GM21723 (cell line): Measurements from ENCODE around the gene MAK.
"Not testable (repeated sequence)": the region's sequence is repeated elsewhere in the genome, so short reads cannot be mapped to it uniquely, and the experiment has no call there.

Experiments
- ATAC-seq: cut with Tn5 transposase; IDR thresholded peaks from one replicate; pipeline ENCODE4 v1.9.1; 2021; ENCODE audit warnings: mild to moderate bottlenecking, moderate library complexity; ENCODE audit not compliant: unreplicated experiment

Gene MAK

DNA sequence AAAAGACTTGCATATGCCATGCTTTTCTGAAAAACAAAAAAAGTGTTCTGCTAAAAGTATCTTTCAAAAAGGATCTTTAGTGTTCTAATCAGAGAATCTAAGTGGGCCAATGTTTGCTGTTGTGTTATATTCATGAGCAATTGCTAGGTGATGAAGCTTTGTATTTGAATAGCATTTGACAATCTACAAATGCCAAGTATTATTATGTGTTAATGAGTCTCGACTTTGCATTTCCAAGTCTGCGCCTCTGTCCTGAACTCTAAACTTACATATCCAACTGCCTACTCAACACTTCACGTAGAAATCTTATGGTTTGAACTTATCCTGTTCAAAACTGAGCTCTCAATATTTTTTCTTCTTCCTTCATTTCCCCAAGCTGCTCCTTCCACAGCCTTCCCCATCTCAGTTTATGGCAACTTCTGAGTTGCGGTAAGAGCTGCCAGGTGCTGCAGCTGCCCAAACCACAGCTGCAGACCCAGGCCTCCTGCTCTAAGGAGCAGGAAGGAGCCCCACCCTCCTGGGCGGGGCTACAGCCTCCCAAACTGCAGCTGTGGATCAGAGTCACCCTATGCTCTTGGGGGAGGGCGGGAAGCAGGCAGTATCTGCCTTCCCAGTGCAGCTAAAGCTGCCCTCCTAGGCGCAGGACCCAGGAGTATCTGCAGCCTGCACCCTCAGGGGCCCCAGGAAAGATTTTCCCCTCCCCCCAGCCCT lies 16.7 kb upstream of the MAK start:
- ATAC-seq: no peak

DNA sequence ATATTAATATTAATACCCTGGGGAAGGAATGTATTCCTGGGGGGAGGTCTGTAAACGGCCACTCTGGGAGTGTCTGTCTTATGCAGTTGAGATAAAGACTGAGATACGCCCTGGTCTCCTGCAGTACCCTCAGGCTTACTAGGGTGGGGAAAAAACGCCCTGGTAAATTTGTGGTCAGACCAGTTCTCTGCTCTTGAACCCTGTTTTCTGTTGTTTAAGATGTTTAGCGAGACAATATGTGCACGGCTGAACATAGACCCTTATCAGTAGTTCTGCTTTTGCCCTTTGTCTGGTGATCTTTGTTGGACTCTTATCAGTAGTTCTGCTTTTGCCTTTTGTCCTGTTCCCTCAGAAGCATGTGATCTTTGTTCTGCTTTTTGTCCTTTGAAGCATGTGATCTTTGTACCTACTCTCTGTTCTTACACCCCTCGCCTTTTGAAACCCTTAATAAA lies 15.5 kb upstream of the MAK start:
- ATAC-seq: not testable (repeated sequence)

DNA sequence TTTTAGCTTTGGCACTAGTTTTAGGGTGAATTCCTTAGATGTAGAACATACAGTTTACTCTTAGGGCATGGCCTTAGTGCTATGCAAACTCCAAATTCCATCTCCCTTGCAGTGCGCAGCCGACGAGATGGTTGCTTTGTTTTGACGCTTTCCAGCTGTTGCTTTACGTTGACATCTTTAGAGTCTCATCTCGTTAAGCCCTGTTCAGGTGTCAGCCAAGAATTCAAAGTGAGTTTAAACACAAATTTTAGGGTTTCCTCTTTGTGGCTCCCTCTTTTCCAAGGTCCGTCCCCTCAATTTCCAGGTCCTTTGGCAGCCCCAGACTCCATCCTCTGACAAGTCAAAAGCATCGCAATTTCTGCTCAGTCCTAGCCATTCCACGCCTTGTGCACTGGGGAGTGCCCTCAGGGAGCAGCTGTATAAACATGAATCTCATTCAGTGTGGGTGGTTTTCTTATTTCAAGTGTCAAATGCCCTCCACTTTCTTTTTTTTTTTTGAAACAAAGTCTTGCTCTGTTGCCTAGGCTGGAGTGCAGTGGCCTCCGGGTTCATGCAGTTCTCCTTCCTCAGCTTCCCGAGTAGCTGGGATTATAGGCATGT lies 14.1 kb upstream of the MAK start:
- no peak for ATAC-seq

DNA sequence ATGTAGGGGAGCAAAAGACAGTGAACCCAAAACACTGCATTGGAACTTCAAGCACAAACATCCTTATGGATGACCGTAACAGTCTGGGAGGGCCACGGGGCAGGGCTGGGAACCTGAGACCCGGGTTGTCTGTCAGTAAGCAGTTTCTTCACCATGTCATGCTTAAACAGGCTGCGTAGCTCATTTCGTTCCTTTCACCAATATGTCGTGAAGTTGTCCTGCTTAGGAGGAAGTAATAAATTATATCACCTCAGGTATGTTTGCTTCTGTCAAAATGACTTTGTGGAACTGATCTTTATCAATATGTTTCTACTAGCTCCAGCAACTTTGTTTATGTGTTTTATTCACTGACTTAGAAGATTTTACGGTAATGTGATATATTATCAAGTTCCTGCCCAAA lies 12.4 kb upstream of the MAK start:
- no peak for ATAC-seq

DNA sequence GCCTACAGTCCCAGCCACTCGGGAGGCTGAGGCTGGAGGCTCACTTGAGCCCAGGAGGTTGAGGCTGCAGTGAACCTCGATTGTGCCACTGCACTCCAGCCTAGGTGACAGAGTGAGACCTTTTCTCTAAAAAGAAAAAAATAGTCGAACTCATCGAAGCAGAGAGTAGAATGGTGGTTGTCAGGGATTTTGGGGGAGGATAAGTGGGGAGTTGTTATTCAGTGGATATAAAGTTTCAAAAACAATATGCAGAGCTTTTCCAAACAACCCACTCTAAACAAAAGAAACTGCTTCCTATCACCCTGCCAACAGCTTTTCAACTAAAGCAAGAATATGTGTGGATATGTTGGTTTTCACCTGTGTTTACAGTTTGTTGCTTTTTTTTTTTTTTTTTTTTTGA lies 11.6 kb upstream of the MAK start:
- no peak for ATAC-seq

DNA sequence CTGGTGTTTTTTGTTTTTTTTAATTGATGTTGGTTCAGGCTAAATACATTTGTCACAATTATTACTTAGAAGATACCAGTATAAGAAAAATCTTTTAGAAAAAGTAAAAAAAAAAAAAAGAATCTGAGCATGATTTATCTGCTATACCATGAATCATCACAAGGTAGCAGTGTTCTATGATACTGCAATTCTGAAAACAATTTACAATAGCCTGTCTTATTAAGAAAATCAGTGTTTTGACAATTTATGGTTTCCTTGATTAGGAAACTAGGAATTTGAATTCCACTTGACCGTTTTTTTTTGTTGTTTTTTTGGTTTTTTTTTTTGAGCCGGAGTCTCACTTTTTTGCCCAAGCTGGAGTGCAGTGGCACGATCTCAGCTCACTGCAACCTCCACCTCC lies 9.3 kb upstream of the MAK start:
- ATAC-seq: no peak

DNA sequence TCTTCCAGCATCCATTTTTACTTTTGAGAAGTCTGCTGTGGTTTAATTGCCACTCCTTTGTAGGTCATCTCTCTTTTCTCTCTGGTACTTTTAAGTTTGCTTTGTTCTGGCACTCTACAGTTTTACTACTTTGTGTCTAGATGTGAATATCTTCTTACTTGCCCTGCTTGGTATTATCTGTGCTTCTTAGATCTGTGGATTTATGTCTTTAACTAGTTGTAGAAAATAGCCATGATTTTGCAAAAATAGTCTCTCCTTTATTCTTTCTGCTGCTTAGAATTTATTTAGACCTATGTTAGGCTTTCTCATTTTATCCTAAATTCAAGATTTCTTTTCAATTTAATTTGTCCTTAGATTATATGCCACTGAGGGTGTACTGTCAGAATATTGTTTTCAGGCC lies 5.2 kb upstream of the MAK start:
- ATAC-seq: no peak

DNA sequence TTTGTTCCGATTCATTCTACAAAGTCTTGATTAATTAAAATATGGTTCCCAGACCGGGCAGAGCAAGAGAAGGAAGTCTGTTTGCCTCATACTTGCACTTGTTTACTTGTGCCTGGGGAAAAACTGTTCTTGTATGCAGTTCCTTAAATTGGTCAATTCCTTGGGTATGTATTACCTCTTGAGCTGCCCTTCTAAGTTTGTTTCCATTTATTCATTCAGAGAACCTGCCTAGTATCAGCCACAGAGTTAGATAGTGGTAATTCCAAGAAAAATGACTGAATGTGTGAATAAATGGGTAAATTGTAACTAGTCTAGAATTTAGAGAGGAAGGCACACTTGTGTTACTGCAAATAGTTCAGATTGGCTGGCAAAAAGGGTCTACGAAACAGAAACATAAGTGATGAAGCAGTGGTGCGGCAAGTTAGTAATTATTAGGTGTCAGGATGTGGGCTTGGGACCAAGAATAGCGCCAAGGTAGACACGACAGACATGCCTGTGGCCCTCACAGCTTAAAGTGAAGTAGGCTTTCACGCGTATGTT lies 525 bp upstream of the MAK start:
- ATAC-seq: peak; percentile 66

DNA sequence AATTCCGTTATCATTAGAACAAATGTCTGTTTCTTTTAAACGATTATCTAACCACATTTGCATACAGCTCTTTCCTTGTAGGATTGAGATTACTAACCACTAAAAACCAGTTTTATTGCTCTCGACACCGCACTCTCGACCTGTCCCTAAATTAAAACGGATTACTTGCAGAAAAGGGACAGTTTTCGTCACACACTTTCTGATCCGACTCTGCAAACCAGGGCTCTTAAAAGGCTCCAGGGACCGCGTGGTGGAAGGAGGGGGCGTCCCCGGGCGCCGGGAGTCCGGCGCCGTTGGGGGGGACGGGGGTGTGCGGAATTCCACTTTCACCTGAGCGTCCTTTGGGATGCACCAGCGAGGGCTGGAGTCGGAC lies 731 bp downstream of the MAK start:
- ATAC-seq: peak; percentile 2

DNA sequence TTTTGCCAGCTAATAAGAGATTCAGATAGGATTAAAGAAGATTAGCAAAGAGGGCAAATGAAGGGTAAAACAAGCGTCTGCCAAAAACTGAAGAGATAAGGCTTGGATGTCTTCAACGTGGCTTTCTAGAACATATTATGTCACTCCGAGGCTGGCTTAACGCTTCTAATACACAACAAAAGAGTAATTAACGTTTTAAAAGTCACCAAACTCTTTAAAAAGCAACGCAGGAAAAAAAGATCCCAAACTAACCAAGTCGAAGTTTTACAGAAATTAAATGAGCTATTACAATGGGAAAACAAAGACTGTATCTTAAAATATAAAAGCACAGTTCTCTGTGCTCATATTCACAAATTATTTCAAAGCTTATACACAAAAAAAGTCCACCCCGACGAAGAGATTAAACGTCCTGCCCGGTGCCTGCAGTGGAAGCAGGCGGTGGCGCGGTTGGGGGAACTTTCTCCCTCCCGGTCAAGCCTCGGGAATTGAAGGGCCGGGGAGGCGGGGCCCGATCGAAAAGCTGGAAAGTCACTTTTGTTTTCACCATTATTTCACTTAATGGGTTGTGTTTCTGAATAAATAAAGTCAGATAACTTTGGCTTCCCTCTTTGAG lies 1.2 kb downstream of the MAK start:
- ATAC-seq: no peak

DNA sequence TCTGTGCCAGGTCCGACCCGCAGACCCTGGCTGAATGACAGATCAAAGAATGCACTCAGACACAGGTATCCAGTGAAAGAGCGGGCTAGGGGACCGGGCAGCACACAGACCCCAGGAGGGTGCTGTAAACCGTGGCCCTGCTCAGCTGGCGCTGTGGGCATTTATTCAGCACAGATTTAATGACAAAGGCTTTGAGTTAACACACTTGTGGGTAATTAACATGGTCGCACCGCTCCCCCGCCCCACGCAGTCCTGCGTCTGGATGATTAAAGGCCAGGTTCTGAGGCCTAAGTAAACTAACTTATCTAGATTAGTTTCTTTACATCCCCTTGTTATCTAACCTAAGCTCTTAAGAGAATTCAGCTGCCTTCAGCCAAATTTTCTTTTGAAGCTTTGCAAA lies 3.5 kb downstream of the MAK start:
- no peak for ATAC-seq

DNA sequence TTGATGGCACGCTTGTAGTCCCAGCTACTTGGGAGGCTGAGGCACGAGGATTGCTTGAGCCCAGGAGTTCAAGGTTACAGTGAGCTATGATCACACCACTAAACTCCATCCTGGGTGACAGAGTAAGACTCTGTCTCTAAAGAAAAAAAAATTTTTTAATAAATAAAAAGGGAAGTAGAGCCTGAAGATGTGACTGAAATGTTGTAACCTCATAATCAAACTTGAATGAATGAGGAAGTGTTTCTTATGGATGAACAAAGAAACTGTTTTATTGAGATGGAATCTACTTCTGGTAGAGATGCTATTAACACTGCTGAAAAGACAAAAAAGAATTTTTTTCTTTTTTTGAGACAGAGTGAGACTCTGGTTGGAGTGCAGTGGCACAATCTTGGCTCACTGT lies 6.7 kb downstream of the MAK start:
- no peak for ATAC-seq

DNA sequence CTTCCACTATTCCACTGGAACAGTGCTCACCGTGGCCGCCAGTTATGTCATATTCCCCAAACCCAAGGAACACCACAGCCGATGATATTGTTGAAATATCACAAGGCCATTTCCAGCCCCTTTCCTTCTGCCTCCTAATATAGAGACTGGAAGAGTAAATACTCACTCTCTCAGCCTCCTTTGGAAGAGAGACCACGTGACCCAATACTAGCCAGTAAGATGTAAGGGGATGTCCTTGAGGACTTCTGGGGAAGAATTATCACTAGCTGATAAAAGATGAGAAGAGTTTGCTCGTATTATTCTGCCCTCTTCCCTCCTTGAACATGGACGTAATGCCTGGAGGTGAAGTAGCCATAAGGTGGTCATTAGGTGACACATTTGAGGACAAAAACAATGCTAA lies 13.5 kb downstream of the MAK start:
- no peak for ATAC-seq

DNA sequence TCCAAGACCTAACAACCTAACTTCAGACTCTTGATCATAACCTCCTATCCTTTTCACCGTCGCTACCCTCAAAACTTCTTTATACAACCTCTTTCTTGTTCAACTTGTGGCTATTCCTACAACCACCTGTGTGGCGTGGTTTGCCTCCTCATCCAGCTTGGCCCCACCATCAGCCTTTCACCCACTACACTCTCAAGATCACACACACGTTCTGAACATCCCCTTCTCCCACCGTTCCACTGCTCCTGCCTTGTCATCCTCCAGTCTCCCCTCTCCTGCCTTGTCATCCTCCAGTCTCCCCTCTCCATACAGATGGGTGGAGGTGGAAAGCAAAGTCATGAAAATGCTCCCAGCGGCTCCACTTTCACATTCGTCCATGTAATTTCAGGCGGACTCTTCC lies 14.0 kb downstream of the MAK start:
- no peak for ATAC-seq

DNA sequence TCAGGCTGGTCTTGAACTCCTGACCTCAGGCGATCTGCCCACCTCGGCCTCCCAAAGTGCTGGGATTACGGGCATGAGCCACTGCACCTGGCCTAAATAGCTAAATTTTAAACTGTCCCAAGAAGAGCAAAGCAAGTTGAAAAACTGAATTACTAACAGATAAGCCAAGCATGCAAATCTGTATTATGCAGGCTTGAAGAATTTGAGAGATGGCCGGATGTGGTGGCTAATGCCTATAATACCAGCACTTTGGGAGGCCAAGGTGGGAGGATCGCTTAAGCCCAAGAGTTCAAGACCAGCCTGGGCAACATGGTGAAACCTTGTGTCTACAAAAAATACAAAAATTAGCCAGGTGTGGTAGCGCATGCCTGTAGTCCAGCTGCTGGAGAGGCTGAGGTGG lies 24.2 kb downstream of the MAK start:
- ATAC-seq: not testable (repeated sequence)

DNA sequence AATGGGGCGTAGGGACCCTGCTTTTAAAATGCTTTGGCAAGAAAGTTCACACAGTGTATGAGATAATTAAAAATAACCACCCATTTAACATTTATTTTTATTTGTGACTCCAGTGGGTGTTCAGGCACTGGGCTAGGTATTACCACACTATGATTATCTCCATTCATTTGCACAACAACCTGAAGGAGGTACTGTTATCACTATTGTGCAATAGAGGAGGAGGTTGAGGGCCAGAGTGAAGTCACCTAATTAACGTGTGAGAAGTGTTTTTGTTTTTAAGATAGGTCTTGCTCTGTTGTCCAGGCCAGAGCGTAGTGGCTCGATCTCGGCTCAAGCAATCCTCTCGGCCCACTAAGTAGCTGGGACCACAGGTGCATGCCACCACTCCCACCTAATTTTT lies 29.2 kb downstream of the MAK start:
- ATAC-seq: no peak

DNA sequence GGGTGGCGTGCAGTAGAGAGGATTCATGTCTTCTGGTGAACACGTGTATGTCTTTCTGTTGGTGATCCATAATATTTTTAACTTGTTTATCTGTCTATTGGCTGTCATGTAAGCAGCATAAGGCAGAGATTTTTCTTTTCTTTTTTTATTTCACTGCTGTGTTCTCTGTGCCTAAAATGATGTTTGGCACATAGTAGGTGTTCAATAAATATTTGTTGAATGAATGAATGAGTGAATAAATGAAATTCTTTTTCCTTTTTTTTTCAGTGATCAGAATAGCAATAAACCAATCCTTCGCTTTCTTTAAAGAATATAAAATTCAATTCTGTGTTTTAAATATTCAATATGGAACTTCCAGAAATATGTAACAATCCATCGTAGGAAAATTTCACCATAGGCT lies 30.0 kb downstream of the MAK start:
- no peak for ATAC-seq

DNA sequence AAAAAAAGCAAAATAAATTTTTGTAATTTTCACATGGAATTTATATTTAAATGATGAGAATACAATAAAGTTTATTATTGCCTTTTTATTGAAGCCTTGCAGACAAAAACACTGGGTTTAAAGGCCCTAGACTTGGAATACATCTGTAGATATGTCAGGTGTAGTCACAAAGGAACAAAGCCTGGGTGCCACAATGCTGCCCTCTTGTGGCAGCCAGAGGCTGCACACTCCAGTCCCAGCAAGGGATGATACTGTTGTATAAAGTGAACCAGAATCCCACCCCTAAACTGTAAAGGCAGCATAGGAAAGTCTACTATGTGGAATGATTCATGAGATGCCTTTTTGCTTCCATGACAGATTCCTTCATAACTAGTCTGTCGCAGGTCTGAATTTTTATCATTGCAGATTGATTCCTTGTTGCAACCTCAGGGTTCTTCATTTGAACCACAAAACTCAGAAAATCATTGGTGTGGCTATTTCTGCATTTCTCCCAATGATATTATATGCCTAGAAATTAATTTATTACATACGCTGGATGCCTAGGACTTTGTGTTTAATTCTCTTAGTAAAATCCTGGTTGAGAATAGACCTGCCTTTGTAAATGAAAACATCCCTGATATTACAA lies 37.0 kb downstream of the MAK start:
- peak; percentile 97 for ATAC-seq

DNA sequence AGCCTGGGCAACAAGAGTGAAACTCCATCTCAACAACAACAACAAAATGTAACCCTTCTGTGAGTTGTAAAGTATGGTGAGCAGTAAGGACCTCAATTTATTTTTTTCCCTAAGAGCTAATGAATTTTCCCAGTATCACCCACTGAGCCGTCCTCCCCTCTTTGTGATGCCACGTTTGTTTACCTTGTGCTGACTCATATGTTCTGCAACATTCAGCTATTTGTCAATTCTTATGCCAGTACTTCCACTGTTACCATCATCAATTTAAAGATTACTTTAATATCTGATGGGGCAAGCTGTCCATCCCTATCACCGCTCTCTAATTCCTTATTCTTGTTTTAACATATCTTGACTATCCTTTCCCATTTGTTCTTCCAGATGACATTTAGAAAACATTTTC lies 37.5 kb downstream of the MAK start:
- ATAC-seq: no peak

DNA sequence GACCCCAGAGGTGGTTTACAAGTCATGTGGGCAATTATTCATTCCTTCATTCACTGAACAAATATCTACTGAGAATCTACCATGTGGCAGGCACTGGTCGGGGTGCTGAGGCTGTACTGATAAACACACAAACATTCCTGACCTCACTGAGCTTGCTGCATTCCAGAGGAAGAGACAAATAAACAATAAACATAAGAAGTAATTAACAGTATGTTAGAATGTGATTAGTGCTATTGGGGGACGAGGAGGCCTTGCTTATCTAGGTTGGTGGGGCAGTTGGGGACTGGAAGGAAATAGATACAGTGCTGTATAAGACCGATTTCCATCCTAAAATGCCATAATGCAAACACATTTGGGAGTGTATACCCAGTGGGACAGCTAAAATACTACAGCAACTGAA lies 44.1 kb downstream of the MAK start:
- ATAC-seq: no peak

DNA sequence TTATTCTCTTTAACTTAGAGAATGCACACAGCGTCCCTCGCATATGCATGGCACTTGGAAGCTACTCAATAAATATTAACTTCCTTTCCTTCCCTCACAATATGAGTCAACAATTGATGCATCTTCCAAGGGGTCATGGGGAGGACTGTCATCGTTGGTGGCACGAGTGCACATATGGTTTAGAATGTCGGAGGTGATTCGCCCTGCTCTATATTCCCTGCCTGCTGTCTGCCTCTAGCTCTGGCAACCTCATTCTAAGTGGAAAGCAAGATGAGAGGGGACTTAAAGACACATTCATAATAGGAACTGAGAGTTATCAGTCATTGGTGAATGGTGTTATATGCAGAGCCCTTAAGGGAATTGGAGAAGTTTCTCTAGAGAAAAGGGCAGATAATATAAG lies 44.6 kb downstream of the MAK start:
- no peak for ATAC-seq

DNA sequence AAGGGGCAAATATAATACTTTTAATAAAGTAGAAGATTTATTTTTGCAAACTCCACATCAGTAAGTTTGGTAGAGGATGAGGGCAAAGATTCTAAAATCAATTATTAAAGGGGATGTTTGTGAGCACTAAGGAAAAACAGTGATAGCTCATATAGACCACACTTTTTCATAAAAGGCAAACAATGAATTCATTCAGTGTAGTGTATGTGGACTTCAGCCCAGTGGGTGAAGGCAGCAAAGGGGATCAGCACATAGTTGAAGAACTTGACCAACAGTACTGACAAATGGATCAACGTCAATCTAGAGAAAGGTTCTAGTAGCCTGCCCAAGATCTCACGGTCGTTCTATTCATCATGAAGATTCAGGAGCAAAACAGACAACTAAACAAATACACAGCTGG lies 45.3 kb downstream of the MAK start:
- ATAC-seq: no peak
